CD4-positive, alpha-beta T cell (primary cell): ENCODE data around the gene PDLIM1. TPM values are rescaled to one million over a fixed set of nuclear protein-coding genes. Genes with fewer than 3 reads are reported as not detected.

ENCODE experiments used
- ATAC-seq: fragments of 200-7000 bp; cut with Tn5 transposase; one replicate; pipeline ENCODE4 v1.10.0; 2022; ENCODE audit warnings: mild to moderate bottlenecking; ENCODE audit not compliant: poor library complexity
- CTCF ChIA-PET: fragments of 350-600 bp; sonication (Branson Sonifier 250); formaldehyde crosslinking; loops from one replicate; lab custom pipeline; 2021; ENCODE audit warnings: antibody characterized with exemption, inconsistent platforms; lab: Charles Lee
- POLR2A ChIA-PET: fragments of 350-600 bp; sonication (Branson Sonifier 250); formaldehyde crosslinking; loops from one replicate; lab custom pipeline; 2021; ENCODE audit warnings: antibody characterized with exemption, inconsistent platforms; lab: Charles Lee
- DNase-seq, 14 experiments: peaks; one replicate each; pipeline ENCODE4 v3.0.0-alpha.2; 2013 to 2020; ENCODE audit warnings: mixed read lengths in 2 of 14
- H3K27ac ChIP-seq, 2 donors: one replicate each; pipeline versions ENCODE4 v1.5.1 to v1.7.0; 2013; ENCODE audit warnings: low read length in 2 of 2, low read depth in 1 of 2, mild to moderate bottlenecking in 1 of 2
- H3K27me3 ChIP-seq, 2 experiments: 1 replicate in 1 of 2; 2 replicates in 1 of 2; pipeline versions ENCODE4 v1.6.1 to v1.7.0; 2013; ENCODE audit warnings: low read length in 2 of 2, control low read depth in 1 of 2, mild to moderate bottlenecking in 1 of 2, moderate library complexity in 1 of 2; ENCODE audit not compliant: insufficient read depth in 2 of 2, control insufficient read depth in 1 of 2
- H3K36me3 ChIP-seq: one replicate; pipeline ENCODE4 v1.6.1; 2013; ENCODE audit warnings: low read length, control low read depth; ENCODE audit not compliant: insufficient read depth
- H3K4me1 ChIP-seq: one replicate; pipeline ENCODE4 v1.6.1; 2013; ENCODE audit warnings: low read length, control low read depth; ENCODE audit not compliant: insufficient read depth
- H3K4me3 ChIP-seq: one replicate; pipeline ENCODE4 v1.5.1; 2013; ENCODE audit warnings: mild to moderate bottlenecking, low read length, moderate library complexity
- H3K9me3 ChIP-seq, 2 experiments: 1 replicate in 1 of 2; 2 replicates in 1 of 2; pipeline versions ENCODE4 v1.6.1 to v1.7.0; 2013; ENCODE audit warnings: low read length in 2 of 2, mild to moderate bottlenecking in 2 of 2, control low read depth in 1 of 2, moderate library complexity in 1 of 2; ENCODE audit not compliant: control insufficient read depth in 1 of 2, insufficient read depth in 1 of 2
- H3K27ac Mint-ChIP-seq: one replicate; pipeline ENCODE4 v1.8.0; 2020; ENCODE audit warnings: mixed read lengths
- H3K27me3 Mint-ChIP-seq: one replicate; pipeline ENCODE4 v1.8.0; 2021; ENCODE audit warnings: mixed read lengths
- H3K36me3 Mint-ChIP-seq: one replicate; pipeline ENCODE4 v1.8.0; 2021; ENCODE audit warnings: low read depth, mixed read lengths
- H3K4me1 Mint-ChIP-seq: one replicate; pipeline ENCODE4 v1.8.0; 2021; ENCODE audit warnings: low read depth, mixed read lengths
- H3K4me3 Mint-ChIP-seq: one replicate; pipeline ENCODE4 v1.8.0; 2020; ENCODE audit warnings: mild to moderate bottlenecking, mixed read lengths
- H3K9me3 Mint-ChIP-seq: one replicate; pipeline ENCODE4 v1.8.0; 2020; ENCODE audit warnings: mixed read lengths
- intact Hi-C, 2 experiments: fragments of 100-400 bp; cut with DNase I in 1 of 2; cut with micrococcal nuclease in 1 of 2; formaldehyde crosslinking; loops; one replicate each; pipeline versions ENCODE4 v1.15.1 to v1.9.0; 2023 to 2025; cut with DNase I, micrococcal nuclease
- total RNA-seq, 174 experiments: library from RNA in 2 of 174; stranded (reverse) in 2 of 174; gene quantifications; one replicate each; pipeline ENCODE4 v1.2.3 and lab custom pipeline; 2021 to 2026
- TF ChIP-seq, protein P1 (sequence below): fragments of 200-600 bp; IDR thresholded peaks from one replicate; pipeline ENCODE4 v1.8.0; 2022; ENCODE audit warnings: antibody characterized with exemption, mild to moderate bottlenecking

The PDLIM1 gene
- total RNA-seq, 2 experiments from 2014 or later: 0.41 to 0.75 TPM

GRCh38 chr10:95201736-95202135 lies 89.1 kb downstream of the PDLIM1 start:
- CTCF ChIA-PET: no interaction called here
- no peaks in the 10 kb centered on the region for H3K36me3 Mint-ChIP-seq

DNA sequence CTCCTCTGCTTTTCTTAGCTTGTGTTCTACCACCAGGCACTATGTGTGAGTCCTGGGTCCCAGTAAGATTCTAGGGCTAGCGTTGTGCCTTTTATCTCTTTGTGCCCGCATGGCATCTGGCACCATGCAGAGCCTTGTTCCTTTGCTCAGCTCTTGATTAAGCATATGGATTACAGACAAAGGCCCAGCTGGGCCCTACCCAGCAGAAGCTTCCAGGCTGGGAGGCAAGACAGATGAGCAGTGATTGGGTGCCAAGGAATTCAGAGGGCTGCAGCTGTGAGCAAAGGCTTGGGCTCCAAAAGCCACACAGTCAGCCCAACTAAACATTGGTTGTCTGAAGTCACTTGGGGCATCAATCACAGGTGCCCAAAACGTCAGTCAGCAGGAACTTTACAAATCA lies 94.8 kb downstream of the PDLIM1 start:
- H3K27ac Mint-ChIP-seq: no peak overlapping the region
- intact Hi-C loops: no loop called here
- TF ChIP-seq, protein P1, sequence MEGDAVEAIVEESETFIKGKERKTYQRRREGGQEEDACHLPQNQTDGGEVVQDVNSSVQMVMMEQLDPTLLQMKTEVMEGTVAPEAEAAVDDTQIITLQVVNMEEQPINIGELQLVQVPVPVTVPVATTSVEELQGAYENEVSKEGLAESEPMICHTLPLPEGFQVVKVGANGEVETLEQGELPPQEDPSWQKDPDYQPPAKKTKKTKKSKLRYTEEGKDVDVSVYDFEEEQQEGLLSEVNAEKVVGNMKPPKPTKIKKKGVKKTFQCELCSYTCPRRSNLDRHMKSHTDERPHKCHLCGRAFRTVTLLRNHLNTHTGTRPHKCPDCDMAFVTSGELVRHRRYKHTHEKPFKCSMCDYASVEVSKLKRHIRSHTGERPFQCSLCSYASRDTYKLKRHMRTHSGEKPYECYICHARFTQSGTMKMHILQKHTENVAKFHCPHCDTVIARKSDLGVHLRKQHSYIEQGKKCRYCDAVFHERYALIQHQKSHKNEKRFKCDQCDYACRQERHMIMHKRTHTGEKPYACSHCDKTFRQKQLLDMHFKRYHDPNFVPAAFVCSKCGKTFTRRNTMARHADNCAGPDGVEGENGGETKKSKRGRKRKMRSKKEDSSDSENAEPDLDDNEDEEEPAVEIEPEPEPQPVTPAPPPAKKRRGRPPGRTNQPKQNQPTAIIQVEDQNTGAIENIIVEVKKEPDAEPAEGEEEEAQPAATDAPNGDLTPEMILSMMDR: no peak
- no peak for ATAC-seq
- H3K4me3 Mint-ChIP-seq: no peak overlapping the region
- no peaks in the 10 kb centered on the region for H3K4me1 Mint-ChIP-seq
- DNase-seq: no peak
- ChIA-PET POLR2A (no interaction called here), CTCF (no interaction called here)
- no peak overlapping the region for H3K4me3 ChIP-seq
- H3K27ac ChIP-seq: no peak overlapping the region
- H3K36me3 Mint-ChIP-seq: no peaks in the 10 kb centered on the region
- no peaks in the 10 kb centered on the region for H3K27me3 ChIP-seq
- peaks cover 0 to 5% of the 10 kb centered on the region in 2 experiments for H3K9me3 ChIP-seq
- peaks cover 5% of the 10 kb centered on the region for H3K27me3 Mint-ChIP-seq
- no peaks in the 10 kb centered on the region for H3K36me3 ChIP-seq
- no peaks in the 10 kb centered on the region for H3K4me1 ChIP-seq
- peaks cover 2% of the 10 kb centered on the region for H3K9me3 Mint-ChIP-seq

More at GRCh38 chr10:95201736-95202135, 89.1 kb downstream of the PDLIM1 start:
- no peaks in the 10 kb centered on the region for H3K4me1 Mint-ChIP-seq
- no peak overlapping the region for H3K4me3 ChIP-seq
- DNase-seq: no peak
- H3K9me3 ChIP-seq: peaks cover 5 to 8% of the 10 kb centered on the region in 2 experiments
- no peaks in the 10 kb centered on the region for H3K27me3 ChIP-seq
- no peak overlapping the region for H3K27ac Mint-ChIP-seq
- intact Hi-C loops: no loop called here
- H3K36me3 ChIP-seq: no peaks in the 10 kb centered on the region
- no peak for ATAC-seq
- no peak overlapping the region for H3K4me3 Mint-ChIP-seq
- POLR2A ChIA-PET: no interaction called here
- no peak overlapping the region for H3K27ac ChIP-seq
- TF ChIP-seq, protein P1: no peak
- H3K4me1 ChIP-seq: no peaks in the 10 kb centered on the region
- peaks cover 2% of the 10 kb centered on the region for H3K9me3 Mint-ChIP-seq
- H3K27me3 Mint-ChIP-seq: peaks cover 5% of the 10 kb centered on the region

DNA sequence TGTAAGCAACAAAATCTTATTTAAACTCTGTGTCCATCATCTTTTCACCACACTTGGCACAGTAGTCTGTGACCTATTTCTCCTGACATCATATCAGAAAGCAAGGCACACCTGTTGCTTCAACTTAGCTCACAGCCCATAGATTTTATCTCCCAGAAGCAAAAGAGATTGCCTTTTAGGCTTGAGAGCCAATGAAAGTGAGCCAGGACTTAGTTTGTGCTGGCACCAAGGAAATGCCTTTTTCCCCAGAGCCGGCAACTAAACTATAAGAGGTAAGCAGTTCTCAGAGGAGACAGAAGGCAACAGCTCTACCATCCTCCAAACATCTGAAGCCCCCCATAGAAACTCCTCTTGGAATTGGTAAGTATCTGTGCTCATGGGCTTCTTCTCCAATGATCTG lies 96.9 kb downstream of the PDLIM1 start, which contains the start of gene ACSM6:
ACSM6 (plus strand) TSS at position 295 of the 400 bp plus-strand sequence. CDS start 248 bp downstream, outside the sequence.
- TF ChIP-seq, protein P1: no peak
- H3K27ac ChIP-seq: no peak within 1 kb of the TSS
- H3K36me3 ChIP-seq: no peaks in the 10 kb centered on the region
- no peaks in the 10 kb centered on the region for H3K4me1 Mint-ChIP-seq
- ATAC-seq (no peak), DNase-seq (no peak)
- H3K36me3 Mint-ChIP-seq: no peaks in the 10 kb centered on the region
- CTCF ChIA-PET: no interaction called here
- intact Hi-C loops: no loop called here
- POLR2A ChIA-PET: no interaction called here
- peaks cover 5% of the 10 kb centered on the region for H3K27me3 Mint-ChIP-seq
- H3K27me3 ChIP-seq: no peaks in the 10 kb centered on the region
- H3K9me3 ChIP-seq: peaks cover 0 to 5% of the 10 kb centered on the region in 2 experiments
- no peaks in the 10 kb centered on the region for H3K4me1 ChIP-seq
- H3K4me3 ChIP-seq: no peak within 1 kb of the TSS
- H3K9me3 Mint-ChIP-seq: no peaks in the 10 kb centered on the region
- no peak within 1 kb of the TSS for H3K27ac Mint-ChIP-seq
- H3K4me3 Mint-ChIP-seq: no peak within 1 kb of the TSS
